Naive thymus-derived CD4-positive, alpha-beta T cell (primary cell): ENCODE measurements around the gene DPPA5. TPM values are rescaled to one million over a fixed set of nuclear protein-coding genes. Genes with fewer than 3 reads are reported as not detected.
"Not testable (repeated sequence)": the region's sequence is repeated elsewhere in the genome, so short reads cannot be mapped to it uniquely, and the experiment has no call there.

Experiments used
- ATAC-seq: fragments of 150-1000 bp; cut with Tn5 transposase; 2 replicates; pipeline ENCODE4 v1.10.0; 2021; ENCODE audit warnings: mild to moderate bottlenecking, moderate library complexity
- CTCF ChIA-PET: fragments of 350-600 bp; sonication (Branson Sonifier 250); formaldehyde crosslinking; loops from one replicate; lab custom pipeline; 2021; ENCODE audit warnings: antibody characterized with exemption; lab: Charles Lee
- POLR2A ChIA-PET: fragments of 350-600 bp; sonication (Branson Sonifier 250); formaldehyde crosslinking; loops from one replicate; lab custom pipeline; 2021; ENCODE audit warnings: antibody characterized with exemption, inconsistent platforms; lab: Charles Lee
- DNase-seq, 9 donors: peaks; one replicate each; pipeline versions ENCODE4 v3.0.0 to v3.0.0-alpha.2; 2020 to 2022; ENCODE audit warnings: mixed read lengths in 1 of 9
- H3K27ac ChIP-seq: one replicate; pipeline ENCODE4 v1.7.0; 2013; ENCODE audit warnings: mild to moderate bottlenecking, low read depth, low read length, moderate library complexity
- H3K27me3 ChIP-seq, 2 donors: one replicate each; pipeline ENCODE4 v1.7.0; 2013; ENCODE audit warnings: low read length in 2 of 2, mild to moderate bottlenecking in 2 of 2, moderate library complexity in 2 of 2; ENCODE audit not compliant: control insufficient read depth in 2 of 2, insufficient read depth in 2 of 2
- H3K36me3 ChIP-seq, 3 experiments: 1 replicate in 2 of 3; 2 replicates in 1 of 3; pipeline ENCODE4 v1.7.0; 2013; ENCODE audit warnings: low read length in 3 of 3, mild to moderate bottlenecking in 3 of 3, moderate library complexity in 1 of 3; ENCODE audit not compliant: insufficient read depth in 3 of 3, control insufficient read depth in 2 of 3
- H3K4me1 ChIP-seq, 2 donors: one replicate each; pipeline ENCODE4 v1.7.0; 2013; ENCODE audit warnings: low read length in 2 of 2, mild to moderate bottlenecking in 2 of 2, moderate library complexity in 1 of 2; ENCODE audit not compliant: control insufficient read depth in 2 of 2, insufficient read depth in 2 of 2
- H3K4me3 ChIP-seq: 2 replicates; pipeline ENCODE4 v1.7.0; 2013; ENCODE audit warnings: mild to moderate bottlenecking, low read length
- H3K9me3 ChIP-seq, 3 experiments: 1 replicate in 2 of 3; 2 replicates in 1 of 3; pipeline ENCODE4 v1.7.0; 2013; ENCODE audit warnings: low read length in 3 of 3; ENCODE audit not compliant: control insufficient read depth in 2 of 3
- H3K27ac Mint-ChIP-seq, 9 donors: one replicate each; pipeline ENCODE4 v1.8.0; 2020 to 2022; ENCODE audit warnings: mixed read lengths in 9 of 9, mild to moderate bottlenecking in 8 of 9, moderate library complexity in 5 of 9, inconsistent platforms in 2 of 9
- H3K27me3 Mint-ChIP-seq, 5 donors: one replicate each; pipeline ENCODE4 v1.8.0; 2021 to 2022; ENCODE audit warnings: mixed read lengths in 5 of 5, mild to moderate bottlenecking in 1 of 5
- H3K36me3 Mint-ChIP-seq, 5 donors: one replicate each; pipeline ENCODE4 v1.8.0; 2020 to 2022; ENCODE audit warnings: mixed read lengths in 5 of 5, mild to moderate bottlenecking in 3 of 5, inconsistent platforms in 1 of 5
- H3K4me1 Mint-ChIP-seq, 7 donors: one replicate each; pipeline ENCODE4 v1.8.0; 2020 to 2022; ENCODE audit warnings: mixed read lengths in 7 of 7, mild to moderate bottlenecking in 3 of 7, inconsistent platforms in 1 of 7
- H3K4me3 Mint-ChIP-seq, 10 donors: one replicate each; pipeline ENCODE4 v1.8.0; 2020 to 2022; ENCODE audit warnings: mild to moderate bottlenecking in 10 of 10, mixed read lengths in 10 of 10, moderate library complexity in 6 of 10, inconsistent platforms in 2 of 10
- H3K9me3 Mint-ChIP-seq, 11 donors: one replicate each; pipeline ENCODE4 v1.8.0; 2020 to 2022; ENCODE audit warnings: mixed read lengths in 11 of 11, mild to moderate bottlenecking in 4 of 11, inconsistent platforms in 1 of 11, moderate library complexity in 1 of 11
- intact Hi-C, 2 donors: fragments of 100-400 bp; cut with micrococcal nuclease; formaldehyde crosslinking; loops; one replicate each; pipeline ENCODE4 v1.15.1; 2023
- polyA plus RNA-seq, 2 donors: library from polyadenylated mRNA; unstranded; fragments of 300-500 nt; fragmentation: Illumina TruSeq; gene quantifications; one replicate each; pipeline ENCODE4 v1.2.3, GENCODE V29; 2021
- total RNA-seq, 6 experiments: library from RNA in 5 of 6; stranded (reverse) in 5 of 6; gene quantifications; 1 replicate in 5 of 6; 2 replicates in 1 of 6; pipeline ENCODE4 v1.2.3 and lab custom pipeline; 2021 to 2026

DPPA5 gene, protein sequence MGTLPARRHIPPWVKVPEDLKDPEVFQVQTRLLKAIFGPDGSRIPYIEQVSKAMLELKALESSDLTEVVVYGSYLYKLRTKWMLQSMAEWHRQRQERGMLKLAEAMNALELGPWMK
- total RNA-seq = not detected
- not detected for polyA plus RNA-seq
- not detected for total RNA-seq (lab: John Stamatoyannopoulos, UW)

DNA sequence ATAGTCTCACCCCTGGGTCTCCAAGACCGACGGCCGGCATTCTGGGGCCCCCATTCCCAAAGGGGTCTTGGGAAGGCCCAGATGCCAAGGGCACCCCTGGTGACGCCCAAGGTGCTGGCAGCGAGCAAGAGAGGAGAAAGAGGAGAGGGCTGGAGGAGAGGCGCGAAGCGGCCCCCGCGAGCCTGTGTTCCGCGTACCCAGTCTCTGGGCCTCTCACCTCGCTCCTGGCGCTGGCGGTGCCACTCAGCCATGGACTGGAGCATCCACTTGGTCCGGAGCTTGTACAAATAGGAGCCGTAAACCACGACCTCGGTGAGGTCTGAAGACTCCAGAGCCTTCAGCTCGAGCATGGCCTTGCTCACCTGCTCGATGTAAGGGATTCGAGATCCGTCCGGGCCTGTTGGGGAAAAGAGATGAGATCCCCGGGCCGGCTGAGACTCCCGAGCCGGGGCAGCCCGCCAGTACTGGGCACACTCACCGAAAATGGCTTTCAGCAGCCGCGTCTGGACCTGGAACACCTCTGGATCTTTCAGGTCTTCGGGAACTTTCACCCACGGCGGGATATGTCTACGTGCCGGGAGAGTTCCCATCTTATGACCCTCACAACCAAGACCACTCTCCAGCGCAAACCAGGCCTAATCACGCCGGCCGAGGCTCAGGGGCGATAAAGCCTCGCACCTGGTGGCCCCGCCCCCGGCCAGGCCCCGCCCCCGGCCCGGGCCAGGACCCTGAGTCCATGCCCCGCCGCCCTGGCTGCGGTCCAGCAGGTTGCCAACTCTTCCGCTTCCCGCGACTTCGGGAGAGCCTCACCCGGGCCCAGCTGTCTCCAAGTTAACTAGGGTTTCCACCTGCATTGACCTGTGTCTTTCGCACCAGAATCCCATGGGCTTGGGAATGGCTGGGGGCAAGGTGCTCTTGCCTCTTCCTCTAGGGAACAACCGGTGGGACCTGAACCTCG, at the start of gene DPPA5:
Gene DPPA5, minus strand, starts transcription at position 641 of the 958 bp plus-strand sequence. Its CDS starts 51 bp downstream, at position 590.
- H3K27me3 Mint-ChIP-seq = peaks cover 23 to 37% (median 28%) of the 10 kb centered on the region in 5 donors
- H3K27ac Mint-ChIP-seq = no peak within 1 kb of the TSS
- ATAC-seq = no peak
- H3K27me3 ChIP-seq = no peaks in the 10 kb centered on the region
- H3K4me1 Mint-ChIP-seq = peaks cover 0 to 4% (median 0%) of the 10 kb centered on the region in 7 donors
- no peaks in the 10 kb centered on the region for H3K36me3 ChIP-seq
- ChIA-PET CTCF (no interaction called here), POLR2A (no interaction called here)
- H3K9me3 Mint-ChIP-seq = no peaks in the 10 kb centered on the region
- no peaks in the 10 kb centered on the region for H3K4me1 ChIP-seq
- H3K4me3 Mint-ChIP-seq = no peak within 1 kb of the TSS
- no peak within 1 kb of the TSS for H3K27ac ChIP-seq
- H3K4me3 ChIP-seq = no peak within 1 kb of the TSS
- intact Hi-C loops = no loop called here
- H3K9me3 ChIP-seq = no peaks in the 10 kb centered on the region
- DNase-seq = no peak
- H3K36me3 Mint-ChIP-seq = no peaks in the 10 kb centered on the region

DNA sequence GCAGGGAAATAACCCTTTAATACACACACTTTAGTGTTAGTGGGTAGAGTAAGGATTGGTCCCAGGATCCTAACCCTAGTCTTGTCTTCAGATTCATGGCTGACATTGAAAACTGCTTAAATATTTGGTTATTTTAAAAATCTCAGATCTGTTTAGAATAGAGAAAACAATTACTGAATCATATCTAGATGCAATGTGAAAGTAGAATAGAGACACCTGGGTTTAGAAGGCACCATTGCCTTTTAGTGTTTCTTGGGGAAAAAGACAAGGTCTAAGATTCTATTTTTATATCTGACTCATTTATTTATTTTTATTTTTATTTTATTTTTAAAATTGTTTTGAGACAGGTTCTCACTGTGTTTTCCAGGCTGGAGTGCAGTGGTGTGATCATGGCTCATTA, 46.6 kb upstream of the DPPA5 start:
- ChIA-PET CTCF (no interaction called here), POLR2A (no interaction called here)
- ATAC-seq (no peak), DNase-seq (no peak)
- H3K9me3 ChIP-seq = no peaks in the 10 kb centered on the region
- H3K4me3 ChIP-seq = no peak overlapping the region
- peaks cover 0 to 1% (median 0%) of the 10 kb centered on the region in 5 donors for H3K36me3 Mint-ChIP-seq
- H3K4me1 ChIP-seq = no peaks in the 10 kb centered on the region
- no peaks in the 10 kb centered on the region for H3K27me3 Mint-ChIP-seq
- intact Hi-C loops = no loop called here
- no peak overlapping the region for H3K4me3 Mint-ChIP-seq
- no peaks in the 10 kb centered on the region for H3K4me1 Mint-ChIP-seq
- H3K27me3 ChIP-seq = no peaks in the 10 kb centered on the region
- no peak overlapping the region for H3K27ac Mint-ChIP-seq
- no peaks in the 10 kb centered on the region for H3K36me3 ChIP-seq
- H3K27ac ChIP-seq = no peak overlapping the region
- no peaks in the 10 kb centered on the region for H3K9me3 Mint-ChIP-seq

DNA sequence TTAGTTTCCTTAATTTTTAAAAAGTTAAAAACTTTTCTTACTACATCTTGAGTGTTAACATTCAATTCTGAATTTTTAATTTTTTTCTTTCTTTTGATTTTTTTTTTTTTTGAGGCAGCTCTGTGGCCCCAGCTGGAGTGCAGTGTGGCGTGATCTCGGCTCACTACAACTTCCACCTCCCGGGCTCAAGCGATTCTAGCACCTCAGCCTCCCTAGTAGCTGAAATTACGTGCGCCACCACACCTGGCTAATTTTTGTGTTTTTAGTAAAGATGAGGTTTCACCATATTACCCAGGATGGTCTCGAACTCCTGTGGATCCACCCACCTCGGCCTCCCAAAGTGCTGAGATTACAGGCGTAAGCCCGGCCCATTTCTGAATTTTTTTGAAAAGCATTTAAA, 41.8 kb upstream of the DPPA5 start:
- Mint-ChIP-seq H3K27ac (no peak overlapping the region), H3K36me3 (peaks cover 0 to 13% (median 0%) of the 10 kb centered on the region in 5 donors), H3K4me1 (peaks cover 0 to 18% (median 0%) of the 10 kb centered on the region in 7 donors), H3K4me3 (no peak overlapping the region), H3K9me3 (peaks cover 0 to 4% (median 0%) of the 10 kb centered on the region in 11 donors), H3K27me3 (peaks cover 0 to 6% (median 0%) of the 10 kb centered on the region in 5 donors)
- no peak for ATAC-seq
- no peaks in the 10 kb centered on the region for H3K9me3 ChIP-seq
- CTCF ChIA-PET = no interaction called here
- H3K27ac ChIP-seq = no peak overlapping the region
- no peaks in the 10 kb centered on the region for H3K36me3 ChIP-seq
- peaks cover 0 to 5% of the 10 kb centered on the region in 2 donors for H3K4me1 ChIP-seq
- no peak for DNase-seq
- POLR2A ChIA-PET = no interaction called here
- H3K27me3 ChIP-seq = no peaks in the 10 kb centered on the region
- intact Hi-C loops = no loop called here
- no peak overlapping the region for H3K4me3 ChIP-seq

DNA sequence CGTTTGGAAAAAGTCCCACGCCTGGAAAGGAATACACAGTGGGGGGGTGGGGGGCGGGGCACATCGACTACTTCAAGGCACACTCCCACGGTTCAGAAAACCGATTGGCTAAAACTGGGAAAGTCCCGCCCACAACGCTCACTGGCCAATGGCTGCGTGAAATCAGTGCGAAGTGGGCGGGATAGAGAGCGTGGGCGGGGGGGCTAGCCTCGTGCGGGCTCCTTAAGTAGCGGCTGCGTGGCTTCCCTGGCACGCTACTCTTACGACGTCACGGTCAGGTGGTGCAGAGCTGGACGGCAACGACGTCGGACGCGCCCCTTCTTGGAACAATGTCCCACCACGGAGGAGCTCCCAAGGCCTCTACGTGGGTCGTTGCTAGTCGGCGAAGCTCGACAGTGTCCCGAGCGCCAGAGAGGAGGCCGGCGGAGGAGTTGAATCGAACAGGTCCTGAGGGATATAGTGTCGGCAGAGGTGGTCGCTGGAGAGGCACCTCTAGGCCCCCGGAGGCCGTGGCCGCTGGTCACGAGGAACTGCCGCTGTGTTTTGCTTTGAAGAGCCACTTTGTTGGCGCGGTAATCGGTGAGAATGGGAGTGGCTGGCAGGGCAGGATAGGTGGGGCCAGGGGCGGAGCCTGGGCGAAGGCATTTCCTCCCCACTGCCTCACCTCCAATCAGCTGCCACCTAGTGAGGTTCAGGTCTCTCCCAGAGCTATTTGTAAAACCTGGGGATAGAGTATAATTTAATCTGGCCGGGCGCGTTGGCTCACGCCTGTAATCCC, 40.7 kb upstream of the DPPA5 start, which contains the start of gene DDX43:
Gene DDX43, plus strand, starts transcription at position 252 of the 778 bp plus-strand sequence. Its CDS starts 78 bp downstream, at position 330.
- H3K27me3 ChIP-seq = no peaks in the 10 kb centered on the region
- no peaks in the 10 kb centered on the region for H3K36me3 ChIP-seq
- intact Hi-C loops = no loop called here
- H3K27ac ChIP-seq = peak within 1 kb of the TSS; percentile 68
- Mint-ChIP-seq H3K27me3 (peaks cover 0 to 6% (median 0%) of the 10 kb centered on the region in 5 donors), H3K4me3 (peak within 1 kb of the TSS; percentile 32 to 86 (median 78)), H3K36me3 (peaks cover 0 to 13% (median 0%) of the 10 kb centered on the region in 5 donors), H3K27ac (peak within 1 kb of the TSS in 7 of 9 donors; percentile 62 to 95 (median 84)), H3K4me1 (peaks cover 0 to 23% (median 0%) of the 10 kb centered on the region in 7 donors), H3K9me3 (peaks cover 0 to 4% (median 0%) of the 10 kb centered on the region in 11 donors)
- CTCF ChIA-PET = no interaction called here
- peaks cover 0 to 7% of the 10 kb centered on the region in 2 donors for H3K4me1 ChIP-seq
- H3K9me3 ChIP-seq = no peaks in the 10 kb centered on the region
- POLR2A ChIA-PET = no interaction called here
- DNase-seq = peak in 8 of 9 donors; percentile 13 to 60 (median 34)
- H3K4me3 ChIP-seq = peak within 1 kb of the TSS; percentile 43
- peak; percentile 79 for ATAC-seq

DNA sequence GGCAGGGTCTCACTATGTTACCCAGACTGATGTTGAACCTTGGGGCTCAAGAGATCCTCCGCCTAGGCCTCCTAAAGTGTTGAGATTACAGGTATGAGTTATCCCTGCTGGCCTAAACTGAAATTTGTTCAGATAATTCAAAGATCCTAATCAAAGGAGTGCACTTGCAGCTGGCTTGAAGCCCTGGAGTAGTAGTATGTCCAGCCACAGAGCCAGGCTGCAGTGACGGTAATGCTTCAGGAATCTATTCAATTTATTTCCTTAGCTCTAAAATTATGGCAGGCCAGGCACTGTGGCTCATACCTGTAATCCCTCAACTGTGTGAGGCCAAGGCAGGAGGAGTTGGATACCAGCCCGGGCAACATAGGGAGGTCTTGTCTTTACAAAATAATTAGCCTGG, 39.2 kb upstream of the DPPA5 start:
- intact Hi-C loops = no loop called here
- H3K4me3 Mint-ChIP-seq = peak overlapping the region in 1 of 10 donors; percentile 47
- POLR2A ChIA-PET = no interaction called here

DNA sequence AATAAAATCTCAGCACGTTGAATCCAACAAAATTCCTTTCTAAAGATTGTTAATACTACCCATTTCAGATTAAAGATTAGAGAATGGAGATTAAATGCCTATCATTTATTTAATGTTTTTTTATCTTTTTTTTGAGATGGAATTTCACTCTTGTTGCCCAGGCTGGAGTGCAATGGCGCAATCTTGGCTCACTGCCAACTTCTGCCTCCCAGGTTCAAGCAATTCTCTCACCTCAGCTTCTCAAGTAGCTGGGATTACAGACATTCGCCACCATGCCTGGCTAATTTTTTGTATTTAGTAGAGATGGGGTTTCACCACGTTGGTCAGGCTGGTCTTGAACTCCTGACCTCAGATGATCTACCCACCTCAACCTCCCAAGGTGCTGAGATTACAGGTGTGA, 38.1 kb upstream of the DPPA5 start:
- H3K27ac ChIP-seq, H3K4me1 ChIP-seq, DNase-seq, intact Hi-C loops, H3K4me3 ChIP-seq, POLR2A ChIA-PET, H3K36me3 ChIP-seq, H3K27me3 ChIP-seq, H3K4me3 Mint-ChIP-seq, H3K9me3 ChIP-seq, H3K9me3 Mint-ChIP-seq, CTCF ChIA-PET, H3K27ac Mint-ChIP-seq, ATAC-seq, H3K27me3 Mint-ChIP-seq: not testable (repeated sequence)
- H3K4me1 Mint-ChIP-seq = peaks cover 0 to 35% (median 5%) of the 10 kb centered on the region in 7 donors
- peaks cover 0 to 15% (median 0%) of the 10 kb centered on the region in 5 donors for H3K36me3 Mint-ChIP-seq

More for the DNA sequence above, 39.2 kb upstream of the DPPA5 start:
- no peaks in the 10 kb centered on the region for H3K36me3 ChIP-seq
- H3K4me1 Mint-ChIP-seq = peaks cover 0 to 35% (median 5%) of the 10 kb centered on the region in 7 donors
- H3K4me1 ChIP-seq = peaks cover 0 to 7% of the 10 kb centered on the region in 2 donors
- H3K36me3 Mint-ChIP-seq = peaks cover 0 to 15% (median 0%) of the 10 kb centered on the region in 5 donors
- H3K27ac ChIP-seq = no peak overlapping the region
- H3K9me3 Mint-ChIP-seq = peaks cover 0 to 4% (median 0%) of the 10 kb centered on the region in 11 donors
- DNase-seq (no peak), ATAC-seq (no peak)
- peaks cover 0 to 6% (median 0%) of the 10 kb centered on the region in 5 donors for H3K27me3 Mint-ChIP-seq
- no peaks in the 10 kb centered on the region for H3K27me3 ChIP-seq
- H3K9me3 ChIP-seq = no peaks in the 10 kb centered on the region
- no peak overlapping the region for H3K27ac Mint-ChIP-seq
- no peak overlapping the region for H3K4me3 ChIP-seq
- CTCF ChIA-PET = no interaction called here
